Measurements from ENCODE around the gene KIF19. TPM values are rescaled to one million over a fixed set of nuclear protein-coding genes. Genes with fewer than 3 reads are reported as not detected.
A peak's percentile ranks its signal among the peaks of the same experiment; 100 is the strongest.
"Not testable (repeated sequence)": the region's sequence is repeated elsewhere in the genome, so short reads cannot be mapped to it uniquely, and the experiment has no call there.

KIF19 gene, protein sequence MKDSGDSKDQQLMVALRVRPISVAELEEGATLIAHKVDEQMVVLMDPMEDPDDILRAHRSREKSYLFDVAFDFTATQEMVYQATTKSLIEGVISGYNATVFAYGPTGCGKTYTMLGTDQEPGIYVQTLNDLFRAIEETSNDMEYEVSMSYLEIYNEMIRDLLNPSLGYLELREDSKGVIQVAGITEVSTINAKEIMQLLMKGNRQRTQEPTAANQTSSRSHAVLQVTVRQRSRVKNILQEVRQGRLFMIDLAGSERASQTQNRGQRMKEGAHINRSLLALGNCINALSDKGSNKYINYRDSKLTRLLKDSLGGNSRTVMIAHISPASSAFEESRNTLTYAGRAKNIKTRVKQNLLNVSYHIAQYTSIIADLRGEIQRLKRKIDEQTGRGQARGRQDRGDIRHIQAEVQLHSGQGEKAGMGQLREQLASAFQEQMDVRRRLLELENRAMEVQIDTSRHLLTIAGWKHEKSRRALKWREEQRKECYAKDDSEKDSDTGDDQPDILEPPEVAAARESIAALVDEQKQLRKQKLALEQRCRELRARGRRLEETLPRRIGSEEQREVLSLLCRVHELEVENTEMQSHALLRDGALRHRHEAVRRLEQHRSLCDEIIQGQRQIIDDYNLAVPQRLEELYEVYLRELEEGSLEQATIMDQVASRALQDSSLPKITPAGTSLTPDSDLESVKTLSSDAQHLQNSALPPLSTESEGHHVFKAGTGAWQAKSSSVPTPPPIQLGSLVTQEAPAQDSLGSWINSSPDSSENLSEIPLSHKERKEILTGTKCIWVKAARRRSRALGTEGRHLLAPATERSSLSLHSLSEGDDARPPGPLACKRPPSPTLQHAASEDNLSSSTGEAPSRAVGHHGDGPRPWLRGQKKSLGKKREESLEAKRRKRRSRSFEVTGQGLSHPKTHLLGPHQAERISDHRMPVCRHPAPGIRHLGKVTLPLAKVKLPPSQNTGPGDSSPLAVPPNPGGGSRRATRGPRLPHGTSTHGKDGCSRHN
- total RNA-seq: under 1 TPM; 0.11 to 0.53 TPM

- peak within 1 kb of the TSS; percentile 56 for H3K4me3 Mint-ChIP-seq
- H3K27me3 Mint-ChIP-seq: no peaks in the 10 kb centered on the region
- no peaks in the 10 kb centered on the region for H3K9me3 Mint-ChIP-seq
- no peaks in the 10 kb centered on the region for H3K36me3 Mint-ChIP-seq (ENCODE audit: low read depth)
- peak; percentile 96 for ATAC-seq (replicated peaks)
- H3K27ac Mint-ChIP-seq: no peak within 1 kb of the TSS
- H3K4me1 Mint-ChIP-seq: peaks cover 17% of the 10 kb centered on the region
These were observed at the start of gene KIF19 for GRCh38 chr17:74325743-74326379. Gene KIF19 (plus strand): TSS chr17:74326226. CDS start chr17:74326350, 124 bp downstream.

GRCh38 chr17:74276541-74277009 lies 49.5 kb upstream of the KIF19 start:
- no peaks in the 10 kb centered on the region for H3K36me3 Mint-ChIP-seq (ENCODE audit: low read depth)
- no peak overlapping the region for H3K4me3 Mint-ChIP-seq
- no peak for ATAC-seq (replicated peaks)
- peak overlapping the region; percentile 93 for H3K27ac Mint-ChIP-seq
- no peaks in the 10 kb centered on the region for H3K9me3 Mint-ChIP-seq
- H3K27me3 Mint-ChIP-seq: no peaks in the 10 kb centered on the region
- peaks cover 17% of the 10 kb centered on the region for H3K4me1 Mint-ChIP-seq

- Mint-ChIP-seq H3K36me3 (ENCODE audit: low read depth) (no peaks in the 10 kb centered on the region), H3K4me3 (no peak overlapping the region), H3K27me3 (no peaks in the 10 kb centered on the region), H3K27ac (peak overlapping the region; percentile 63), H3K9me3 (no peaks in the 10 kb centered on the region), H3K4me1 (peaks cover 20% of the 10 kb centered on the region)
- no peak for ATAC-seq (replicated peaks)
These were observed 48.1 kb upstream of the KIF19 start for GRCh38 chr17:74277935-74278334.

DNA sequence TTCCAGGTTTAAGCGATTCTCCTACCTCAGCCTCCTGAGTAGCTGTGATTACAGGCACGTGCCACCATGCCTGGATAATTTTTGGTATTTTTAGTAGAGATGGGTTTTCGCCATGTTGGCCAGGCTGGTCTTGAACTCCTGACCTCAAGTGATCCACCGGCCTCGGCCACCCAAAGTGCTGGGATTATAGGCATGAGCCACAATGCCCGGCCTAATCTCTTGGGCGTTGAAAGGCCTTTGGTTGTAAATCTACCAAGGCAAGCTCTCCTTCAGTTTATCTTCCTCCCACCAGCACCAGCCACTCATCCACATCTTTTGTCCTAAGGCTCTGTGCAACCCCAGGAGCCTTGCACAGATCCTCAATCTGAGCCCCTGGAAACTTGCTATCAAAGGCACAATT lies 46.4 kb upstream of the KIF19 start:
- H3K27me3 Mint-ChIP-seq; H3K9me3 Mint-ChIP-seq; ATAC-seq (replicated peaks); H3K36me3 Mint-ChIP-seq (ENCODE audit: low read depth): not testable (repeated sequence)
- Mint-ChIP-seq H3K4me3 (peak overlapping the region; percentile 72), H3K4me1 (peaks cover 18% of the 10 kb centered on the region), H3K27ac (peak overlapping the region; percentile 88)

DNA sequence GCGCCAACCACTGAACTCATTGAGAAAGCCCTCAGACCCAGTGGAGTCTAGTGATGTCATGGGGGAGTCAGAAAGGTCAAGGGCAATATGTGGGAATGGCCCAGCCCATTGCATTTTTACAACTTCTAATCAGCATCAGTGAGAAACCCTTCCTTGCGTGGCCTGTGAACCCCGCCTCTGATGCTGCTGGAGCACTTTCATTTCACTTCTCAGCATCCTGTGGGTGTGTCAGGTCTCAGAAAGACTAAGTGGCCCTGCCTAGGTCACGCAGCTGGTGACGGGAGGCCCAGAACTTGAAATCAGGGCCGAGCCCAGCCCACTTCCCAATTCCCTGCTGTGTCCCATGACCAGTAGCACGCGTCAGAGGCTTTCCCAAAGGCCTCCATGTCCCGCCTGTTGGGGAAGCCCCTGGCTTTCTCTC lies 45.9 kb upstream of the KIF19 start:
- Mint-ChIP-seq H3K27me3 (no peaks in the 10 kb centered on the region), H3K4me1 (peaks cover 18% of the 10 kb centered on the region), H3K4me3 (peak overlapping the region; percentile 72), H3K27ac (peak overlapping the region; percentile 88), H3K36me3 (ENCODE audit: low read depth) (no peaks in the 10 kb centered on the region), H3K9me3 (no peaks in the 10 kb centered on the region)
- peak; percentile 73 for ATAC-seq (replicated peaks)

GRCh38 chr17:74281799-74282198 lies 44.2 kb upstream of the KIF19 start:
- no peak for ATAC-seq (replicated peaks)
- peaks cover 12% of the 10 kb centered on the region for H3K4me1 Mint-ChIP-seq
- no peaks in the 10 kb centered on the region for H3K27me3 Mint-ChIP-seq
- H3K4me3 Mint-ChIP-seq: peak overlapping the region; percentile 68
- no peaks in the 10 kb centered on the region for H3K9me3 Mint-ChIP-seq
- H3K36me3 Mint-ChIP-seq (ENCODE audit: low read depth): no peaks in the 10 kb centered on the region
- peak overlapping the region; percentile 99 for H3K27ac Mint-ChIP-seq

DNA sequence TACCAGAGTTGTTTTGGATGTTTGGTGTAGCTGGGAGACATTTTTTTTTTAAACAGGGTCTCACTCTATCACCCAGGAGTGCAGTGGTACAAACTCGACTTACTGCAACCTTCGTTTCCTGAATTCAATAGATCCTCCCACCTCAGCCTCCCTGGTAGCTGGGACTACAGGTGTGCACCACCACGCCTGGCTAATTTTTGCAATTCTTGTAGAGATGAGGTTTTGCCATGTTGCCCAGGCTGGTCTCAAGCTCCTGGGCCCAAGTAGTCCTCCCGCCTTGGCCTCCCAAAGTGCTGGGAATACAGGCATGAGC lies 43.8 kb upstream of the KIF19 start:
- Mint-ChIP-seq H3K4me3 (peak overlapping the region; percentile 68), H3K4me1 (peaks cover 15% of the 10 kb centered on the region), H3K27ac (peak overlapping the region; percentile 99)
- H3K27me3 Mint-ChIP-seq; H3K9me3 Mint-ChIP-seq; ATAC-seq (replicated peaks); H3K36me3 Mint-ChIP-seq (ENCODE audit: low read depth): not testable (repeated sequence)

- Mint-ChIP-seq H3K4me3 (peak overlapping the region; percentile 68), H3K27me3 (no peaks in the 10 kb centered on the region), H3K9me3 (no peaks in the 10 kb centered on the region), H3K27ac (peak overlapping the region; percentile 99), H3K4me1 (peaks cover 16% of the 10 kb centered on the region), H3K36me3 (ENCODE audit: low read depth) (no peaks in the 10 kb centered on the region)
- peak; percentile 82 for ATAC-seq (replicated peaks)
These were observed 43.2 kb upstream of the KIF19 start for GRCh38 chr17:74282587-74283370.

GRCh38 chr17:74283371-74283673 lies 42.7 kb upstream of the KIF19 start:
- no peak for ATAC-seq (replicated peaks)
- H3K27me3 Mint-ChIP-seq: no peaks in the 10 kb centered on the region
- H3K4me3 Mint-ChIP-seq: peak overlapping the region; percentile 68
- H3K36me3 Mint-ChIP-seq (ENCODE audit: low read depth): no peaks in the 10 kb centered on the region
- no peaks in the 10 kb centered on the region for H3K9me3 Mint-ChIP-seq
- H3K27ac Mint-ChIP-seq: peak overlapping the region; percentile 99
- peaks cover 18% of the 10 kb centered on the region for H3K4me1 Mint-ChIP-seq

GRCh38 chr17:74287031-74287602 lies 38.9 kb upstream of the KIF19 start:
- peak overlapping the region; percentile 90 for H3K27ac Mint-ChIP-seq
- no peaks in the 10 kb centered on the region for H3K27me3 Mint-ChIP-seq
- no peaks in the 10 kb centered on the region for H3K9me3 Mint-ChIP-seq
- H3K4me3 Mint-ChIP-seq: no peak overlapping the region
- no peak for ATAC-seq (replicated peaks)
- H3K4me1 Mint-ChIP-seq: peaks cover 21% of the 10 kb centered on the region
- H3K36me3 Mint-ChIP-seq (ENCODE audit: low read depth): no peaks in the 10 kb centered on the region

- peaks cover 16% of the 10 kb centered on the region for H3K4me1 Mint-ChIP-seq
- H3K4me3 Mint-ChIP-seq: peak overlapping the region; percentile 66
- H3K27ac Mint-ChIP-seq: peak overlapping the region; percentile 90
- ATAC-seq (replicated peaks): peak; percentile 98
- no peaks in the 10 kb centered on the region for H3K36me3 Mint-ChIP-seq (ENCODE audit: low read depth)
- H3K27me3 Mint-ChIP-seq: no peaks in the 10 kb centered on the region
- H3K9me3 Mint-ChIP-seq: no peaks in the 10 kb centered on the region
These were observed 37.2 kb upstream of the KIF19 start for GRCh38 chr17:74288785-74289184.

DNA sequence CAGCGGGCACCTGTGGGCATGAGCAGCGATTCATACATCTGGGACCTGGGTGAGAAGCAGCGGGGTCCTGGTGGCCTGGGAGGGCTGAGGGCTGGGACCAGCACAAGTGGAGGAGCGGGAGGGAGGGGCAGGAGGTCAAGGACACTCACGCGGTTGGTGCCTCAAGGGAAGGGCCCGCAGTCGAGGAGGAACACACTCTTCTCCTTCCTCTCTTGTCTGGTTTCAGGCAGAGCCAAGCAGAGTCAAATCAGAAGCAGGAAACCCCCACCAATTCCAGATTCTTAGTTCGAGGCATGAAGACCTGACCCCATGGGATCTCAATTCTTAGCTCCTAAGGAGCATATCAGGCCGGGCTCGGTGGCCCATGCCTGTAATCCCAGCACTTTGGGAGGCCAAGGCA lies 36.3 kb upstream of the KIF19 start:
- no peaks in the 10 kb centered on the region for H3K9me3 Mint-ChIP-seq
- H3K4me1 Mint-ChIP-seq: peaks cover 16% of the 10 kb centered on the region
- H3K4me3 Mint-ChIP-seq: peak overlapping the region; percentile 66
- H3K36me3 Mint-ChIP-seq (ENCODE audit: low read depth): no peaks in the 10 kb centered on the region
- ATAC-seq (replicated peaks): peak; percentile 29
- H3K27me3 Mint-ChIP-seq: no peaks in the 10 kb centered on the region
- H3K27ac Mint-ChIP-seq: peak overlapping the region; percentile 90

DNA sequence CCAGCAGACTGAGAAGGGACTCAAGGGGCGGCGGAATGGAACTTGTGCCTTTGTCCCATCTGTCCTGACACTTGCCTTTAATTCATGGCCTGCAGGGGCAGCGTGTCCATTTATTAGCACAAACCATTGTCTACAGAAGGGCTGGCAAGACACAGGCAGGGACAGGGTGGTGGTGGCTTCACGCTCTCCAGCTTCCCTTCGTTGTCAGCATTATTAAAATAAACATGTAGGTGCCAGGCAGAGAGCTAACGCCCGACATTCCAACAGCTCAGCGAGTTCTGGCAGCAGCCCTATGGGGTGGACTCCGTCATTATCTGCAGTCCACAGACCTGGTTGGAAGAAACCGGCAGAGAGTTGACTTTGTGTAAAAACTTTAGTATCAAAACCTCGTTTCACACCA lies 35.7 kb upstream of the KIF19 start:
- Mint-ChIP-seq H3K27ac (no peak overlapping the region), H3K9me3 (no peaks in the 10 kb centered on the region), H3K36me3 (ENCODE audit: low read depth) (no peaks in the 10 kb centered on the region), H3K27me3 (no peaks in the 10 kb centered on the region), H3K4me1 (peaks cover 16% of the 10 kb centered on the region), H3K4me3 (no peak overlapping the region)
- ATAC-seq (replicated peaks): no peak

All from activated T-helper 17 cell treated with anti-CD3 and anti-CD28 coated beads, Interleukin-2, amount 50 U/mL, for 72 hours (primary cell).